HepG2 (cell line): Measurements from ENCODE around the gene DUOXA1. TPM values are rescaled to one million over a fixed set of nuclear protein-coding genes. Genes with fewer than 3 reads are reported as not detected.

Experiments used
- ATAC-seq: fragments of 200-7000 bp; cut with Tn5 transposase; 3 replicates; pipeline ENCODE4 v1.9.1; 2020; ENCODE audit warnings: mild to moderate bottlenecking, moderate library complexity
- BruUV-seq: library from RNA; stranded (reverse); fragments of 400-500 nt; replicated peaks from 2 replicates; lab custom pipeline; 2021; lab: Mats Ljungman, UMichigan
- CTCF ChIA-PET: fragments of 300-600 bp; formaldehyde crosslinking; extraction: SDS; loops from one replicate; lab custom pipeline; 2021; ENCODE audit warnings: low total read pairs, inconsistent platforms, low intra/inter-chr PET ratio; lab: Yijun Ruan, JAX
- POLR2A ChIA-PET: fragments of 350-600 bp; sonication (Branson Sonifier 250); formaldehyde crosslinking; loops from one replicate; lab custom pipeline; 2020; ENCODE audit warnings: antibody characterized with exemption, inconsistent platforms; lab: Yijun Ruan, JAX
- DNase-seq: peaks from one replicate; pipeline ENCODE4 v3.0.0-alpha.2; 2015; ENCODE audit warnings: low spot score
- FAIRE-seq: peaks from 3 replicates; lab custom pipeline; 2011; peaks lifted over from hg19 to GRCh38; lab: Jason Lieb, UNC
- H2AFZ ChIP-seq: one replicate; pipeline ENCODE4 v1.6.1; 2011; ENCODE audit warnings: low read length, inconsistent platforms
- H3K27ac ChIP-seq: fragments of 300-600 bp; 3 replicates; pipeline ENCODE4 v1.8.0; 2011; ENCODE audit warnings: mixed run types, mild to moderate bottlenecking, mixed read lengths, low read length, inconsistent platforms; ENCODE audit not compliant: insufficient read depth; ENCODE audit errors: extremely low read length
- H3K27me3 ChIP-seq, 2 experiments: fragments of 200-600 bp in 1 of 2; 2 replicates in 1 of 2; 3 replicates in 1 of 2; pipeline versions ENCODE4 v1.6.0 to v1.8.0; 2011; ENCODE audit warnings: low read length in 2 of 2, mild to moderate bottlenecking in 2 of 2, moderate library complexity in 2 of 2, inconsistent platforms in 1 of 2; ENCODE audit not compliant: insufficient read depth in 2 of 2, control insufficient read depth in 1 of 2
- H3K36me3 ChIP-seq, 2 experiments: fragments of 200-600 bp in 1 of 2; replicated peaks in 1 of 2; 2 replicates in 1 of 2; 3 replicates in 1 of 2; pipeline versions ENCODE4 v1.5.1 to v1.8.0; 2011; ENCODE audit warnings: low read length in 2 of 2, inconsistent platforms in 1 of 2; ENCODE audit not compliant: insufficient read depth in 2 of 2, control insufficient read depth in 1 of 2
- H3K4me1 ChIP-seq: 2 replicates; pipeline ENCODE4 v1.5.1; 2012; ENCODE audit warnings: low read length, inconsistent platforms; ENCODE audit not compliant: insufficient read depth
- H3K4me2 ChIP-seq: 2 replicates; pipeline ENCODE4 v1.6.0; 2011; ENCODE audit warnings: low read depth, low read length, inconsistent platforms
- H3K4me3 ChIP-seq, 3 experiments: fragments of 200-600 bp in 1 of 3; sonication (generic), shearing (Covaris generic) in 1 of 3; replicated peaks in 1 of 3; 2 replicates each; pipeline ENCODE4 v1.5.1; 2011 to 2016; ENCODE audit warnings: low read length in 3 of 3, inconsistent platforms in 2 of 3, low read depth in 2 of 3, mild to moderate bottlenecking in 2 of 3, control low read depth in 1 of 3, mixed read lengths in 1 of 3; ENCODE audit not compliant: insufficient read depth in 1 of 3
- H3K79me2 ChIP-seq: one replicate; pipeline ENCODE4 v1.6.1; 2011; ENCODE audit warnings: low read length, inconsistent platforms; ENCODE audit not compliant: insufficient read depth
- H3K9ac ChIP-seq: 2 replicates; pipeline ENCODE4 v1.6.0; 2011; ENCODE audit warnings: mild to moderate bottlenecking, low read depth, low read length, inconsistent platforms; ENCODE audit not compliant: insufficient read depth
- H3K9me3 ChIP-seq: 2 replicates; pipeline ENCODE4 v1.5.1; 2012; ENCODE audit warnings: mild to moderate bottlenecking, low read length
- H4K20me1 ChIP-seq: 2 replicates; pipeline ENCODE4 v1.6.0; 2011; ENCODE audit warnings: inconsistent platforms, mild to moderate bottlenecking, low read length, moderate library complexity; ENCODE audit not compliant: insufficient read depth
- ELF4 ChIP-seq: sonication (generic); formaldehyde crosslinking; IDR thresholded peaks from 2 replicates; pipeline ENCODE4 v1.5.0; 2020; ENCODE audit warnings: missing genetic modification reagents, mild to moderate bottlenecking, moderate library complexity, borderline replicate concordance
- ETV5 ChIP-seq: IDR thresholded peaks from 2 replicates; pipeline ENCODE4 v1.6.1; 2018; ENCODE audit warnings: missing biosample characterization, missing genetic modification reagents, inconsistent platforms, borderline replicate concordance
- HDAC2 ChIP-seq: sonication (generic); formaldehyde crosslinking; IDR thresholded peaks from 2 replicates; pipeline ENCODE4 v1.4.0; 2020; ENCODE audit warnings: missing genetic modification reagents
- HOXA3 ChIP-seq: sonication (generic); formaldehyde crosslinking; IDR thresholded peaks from 2 replicates; pipeline ENCODE4 v1.5.0; 2020; ENCODE audit warnings: missing genetic modification reagents
- IKZF4 ChIP-seq: sonication (generic); formaldehyde crosslinking; IDR thresholded peaks from 2 replicates; pipeline ENCODE4 v1.5.1; 2020; ENCODE audit warnings: borderline replicate concordance, mild to moderate bottlenecking, low read depth, missing genetic modification reagents; ENCODE audit errors: not compliant biosample characterization
- ISL2 ChIP-seq: sonication (generic); formaldehyde crosslinking; IDR thresholded peaks from 2 replicates; pipeline ENCODE4 v1.5.0; 2020; ENCODE audit warnings: missing genetic modification reagents
- NFIB ChIP-seq: sonication (generic); formaldehyde crosslinking; IDR thresholded peaks from 2 replicates; pipeline ENCODE4 v1.9.0; 2021; ENCODE audit warnings: missing genetic modification reagents, mild to moderate bottlenecking, borderline replicate concordance
- PAX8 ChIP-seq: sonication (generic); formaldehyde crosslinking; IDR thresholded peaks from 2 replicates; pipeline ENCODE4 v1.8.0; 2022; ENCODE audit warnings: mild to moderate bottlenecking, missing genetic modification reagents, borderline replicate concordance
- PHF20 ChIP-seq: sonication (generic); formaldehyde crosslinking; IDR thresholded peaks from 2 replicates; pipeline ENCODE4 v1.5.0; 2020; ENCODE audit warnings: mild to moderate bottlenecking, missing genetic modification reagents
- SSRP1 ChIP-seq: IDR thresholded peaks from 2 replicates; pipeline ENCODE4 v1.6.1; 2016; ENCODE audit warnings: control low read depth
- TCF7 ChIP-seq: sonication (generic); IDR thresholded peaks from 2 replicates; pipeline ENCODE4 v1.6.1; 2016; ENCODE audit warnings: antibody characterized with exemption, low read depth
- ZFP36 ChIP-seq: fragments of 150-350 bp; IDR thresholded peaks from 2 replicates; pipeline ENCODE4 v1.6.1; 2018; ENCODE audit warnings: borderline replicate concordance, low read length, low read depth; ENCODE audit not compliant: partially characterized antibody
- ZNF546 ChIP-seq: sonication (generic); formaldehyde crosslinking; conservative IDR thresholded peaks from 2 replicates; pipeline ENCODE4 v1.8.1; 2023; ENCODE audit warnings: mild to moderate bottlenecking, missing genetic modification reagents
- ZNF691 ChIP-seq: sonication (generic); formaldehyde crosslinking; IDR thresholded peaks from 2 replicates; pipeline ENCODE4 v1.4.0; 2020; ENCODE audit warnings: missing genetic modification reagents, low read depth, mild to moderate bottlenecking, borderline replicate concordance
- ZNF878 ChIP-seq: sonication (generic); formaldehyde crosslinking; IDR thresholded peaks from 2 replicates; pipeline ENCODE4 v1.8.1; 2023; ENCODE audit warnings: mild to moderate bottlenecking, missing genetic modification reagents, moderate library complexity
- WGBS: methylation state at CpG from one replicate; pipeline ENCODE4 v1.1.6; 2017; ENCODE audit warnings: low lambda C conversion rate; 5-methylcytosine and 5-hydroxymethylcytosine counted together
- in situ Hi-C: cut with HindIII; loops from 2 replicates; pipeline ENCODE4 v1.10.0; 2017; ENCODE audit warnings: low pct_unique_long_range_greater_than_20kb; ENCODE audit not compliant: extremely low pct_ligation_motif_present
- intact Hi-C: fragments of 100-400 bp; cut with micrococcal nuclease; formaldehyde crosslinking; loops from one replicate; pipeline ENCODE4 v1.10.0; 2022; ENCODE audit not compliant: unreplicated experiment
- polyA plus RNA-seq, 8 experiments: library from polyadenylated mRNA; depleted of rRNA in 3 of 8; stranded (reverse) in 7 of 8; unstranded in 1 of 8; fragments of >200 nt; fragmentation: Illumina TruSeq in 4 of 8; extraction: Trizol in 4 of 8; gene quantifications; 2 replicates each; pipeline versions ENCODE4 v1.2.1 to v1.2.3, GENCODE V29; 2011 to 2016; ENCODE audit warnings: low read depth in 4 of 8, missing spikeins in 1 of 8, mixed read lengths in 1 of 8; ENCODE audit not compliant: insufficient read depth in 1 of 8
- total RNA-seq, 5 experiments: library from RNA; depleted of rRNA; stranded (reverse); fragments of >200 nt; fragmentation: Illumina TruSeq; extraction: Trizol; gene quantifications; 2 replicates each; pipeline ENCODE4 v1.2.3, GENCODE V29; 2016; ENCODE audit warnings: low read depth in 1 of 5
- TF ChIP-seq, protein P1 (sequence below): sonication (generic); formaldehyde crosslinking; IDR thresholded peaks from 2 replicates; pipeline ENCODE4 v1.5.0; 2020; ENCODE audit warnings: missing genetic modification reagents, mild to moderate bottlenecking, borderline replicate concordance
- TF ChIP-seq, protein P2 (sequence below): sonication (generic); formaldehyde crosslinking; IDR thresholded peaks from 2 replicates; pipeline ENCODE4 v1.4.0; 2020; ENCODE audit warnings: missing genetic modification reagents
- TF ChIP-seq, protein P3 (sequence below): sonication (generic); formaldehyde crosslinking; conservative IDR thresholded peaks from 2 replicates; pipeline ENCODE4 v1.4.0; 2020; ENCODE audit warnings: missing genetic modification reagents
- TF ChIP-seq, protein P4 (sequence below): sonication (generic); formaldehyde crosslinking; conservative IDR thresholded peaks from 2 replicates; pipeline ENCODE4 v1.4.0; 2020; ENCODE audit warnings: missing genetic modification reagents

The DUOXA1 gene
- total and polyA plus RNA-seq, 2 of the 13 experiments (the other 11 are each of a cell fraction or from before 2014, with no cell fraction given), result not detected

GRCh38 chr15:45174577-45174976 lies 44.9 kb upstream of the DUOXA1 start:
- ChIA-PET POLR2A (no interaction called here), CTCF (no interaction called here)
- Histone ChIP-seq H3K4me2 (no peak overlapping the region), H4K20me1 (0 out of 2 replicates have a peak, but pooled peaks cover 3% of the 10 kb centered on the region), H3K36me3 (peaks cover 23 to 67% of the 10 kb centered on the region in 2 experiments), H3K9ac (no peak overlapping the region), H3K4me1 (peaks cover 4% of the 10 kb centered on the region), H3K4me3 (no peak overlapping the region), H3K9me3 (no peaks in the 10 kb centered on the region), H3K79me2 (peaks cover 6% of the 10 kb centered on the region), H3K27me3 (no peaks in the 10 kb centered on the region), H2AFZ (no peak overlapping the region), H3K27ac (no peak overlapping the region)
- ATAC-seq (no peak), DNase-seq (no peak), FAIRE-seq (no peak)
- no TSS peak for BruUV-seq
- in situ Hi-C loops (no loop called here), intact Hi-C loops (no loop called here)
- 92% methylated on average over 2 of the region's 2 CpGs for WGBS
- no peak for TF ChIP-seq ZNF878
- TF ChIP-seq ETV5 (CRISPR knock-in tag), result no peak
- no peak for TF ChIP-seq ELF4 (CRISPR knock-in tag)
- TF ChIP-seq, protein P1, sequence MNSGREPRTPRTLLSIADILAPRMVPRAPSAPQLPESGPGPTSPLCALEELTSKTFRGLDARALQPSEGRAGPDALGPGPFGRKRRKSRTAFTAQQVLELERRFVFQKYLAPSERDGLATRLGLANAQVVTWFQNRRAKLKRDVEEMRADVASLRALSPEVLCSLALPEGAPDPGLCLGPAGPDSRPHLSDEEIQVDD (CRISPR knock-in tag), result no peak
- no peak for TF ChIP-seq TCF7
- no peak for TF ChIP-seq ISL2 (CRISPR knock-in tag)
- no peak for TF ChIP-seq ZFP36
- no peak for TF ChIP-seq PAX8 (CRISPR knock-in tag)
- TF ChIP-seq ZNF546 (CRISPR knock-in tag), result no peak
- TF ChIP-seq IKZF4 (CRISPR knock-in tag), result no peak
- no peak for TF ChIP-seq PHF20 (CRISPR knock-in tag)
- TF ChIP-seq, protein P2, sequence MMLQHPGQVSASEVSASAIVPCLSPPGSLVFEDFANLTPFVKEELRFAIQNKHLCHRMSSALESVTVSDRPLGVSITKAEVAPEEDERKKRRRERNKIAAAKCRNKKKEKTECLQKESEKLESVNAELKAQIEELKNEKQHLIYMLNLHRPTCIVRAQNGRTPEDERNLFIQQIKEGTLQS (CRISPR knock-in tag), result no peak
- TF ChIP-seq HDAC2 (CRISPR knock-in tag), result no peak
- TF ChIP-seq, protein P3, sequence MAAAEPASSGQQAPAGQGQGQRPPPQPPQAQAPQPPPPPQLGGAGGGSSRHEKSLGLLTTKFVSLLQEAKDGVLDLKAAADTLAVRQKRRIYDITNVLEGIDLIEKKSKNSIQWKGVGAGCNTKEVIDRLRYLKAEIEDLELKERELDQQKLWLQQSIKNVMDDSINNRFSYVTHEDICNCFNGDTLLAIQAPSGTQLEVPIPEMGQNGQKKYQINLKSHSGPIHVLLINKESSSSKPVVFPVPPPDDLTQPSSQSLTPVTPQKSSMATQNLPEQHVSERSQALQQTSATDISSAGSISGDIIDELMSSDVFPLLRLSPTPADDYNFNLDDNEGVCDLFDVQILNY (CRISPR knock-in tag), result no peak
- TF ChIP-seq HOXA3 (CRISPR knock-in tag), result no peak
- no peak for TF ChIP-seq NFIB
- TF ChIP-seq, protein P4, sequence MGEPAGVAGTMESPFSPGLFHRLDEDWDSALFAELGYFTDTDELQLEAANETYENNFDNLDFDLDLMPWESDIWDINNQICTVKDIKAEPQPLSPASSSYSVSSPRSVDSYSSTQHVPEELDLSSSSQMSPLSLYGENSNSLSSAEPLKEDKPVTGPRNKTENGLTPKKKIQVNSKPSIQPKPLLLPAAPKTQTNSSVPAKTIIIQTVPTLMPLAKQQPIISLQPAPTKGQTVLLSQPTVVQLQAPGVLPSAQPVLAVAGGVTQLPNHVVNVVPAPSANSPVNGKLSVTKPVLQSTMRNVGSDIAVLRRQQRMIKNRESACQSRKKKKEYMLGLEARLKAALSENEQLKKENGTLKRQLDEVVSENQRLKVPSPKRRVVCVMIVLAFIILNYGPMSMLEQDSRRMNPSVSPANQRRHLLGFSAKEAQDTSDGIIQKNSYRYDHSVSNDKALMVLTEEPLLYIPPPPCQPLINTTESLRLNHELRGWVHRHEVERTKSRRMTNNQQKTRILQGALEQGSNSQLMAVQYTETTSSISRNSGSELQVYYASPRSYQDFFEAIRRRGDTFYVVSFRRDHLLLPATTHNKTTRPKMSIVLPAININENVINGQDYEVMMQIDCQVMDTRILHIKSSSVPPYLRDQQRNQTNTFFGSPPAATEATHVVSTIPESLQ (CRISPR knock-in tag), result no peak
- TF ChIP-seq ZNF691 (CRISPR knock-in tag), result no peak
- no peak for TF ChIP-seq SSRP1 (CRISPR knock-in tag)
